ENCODE data around the gene EIF4B. TPM values are rescaled to one million over a fixed set of nuclear protein-coding genes. Genes with fewer than 3 reads are reported as not detected.

The EIF4B gene
- total and polyA plus RNA-seq, 2 of the 13 experiments (the other 11 are each of a cell fraction or from before 2014, with no cell fraction given), result 416 to 548 TPM

- TF ChIP-seq ZNF780A (CRISPR knock-in tag; IDR thresholded peaks at IDR 0.05) (no peak), ZNF382 (CRISPR knock-in tag; IDR thresholded peaks at IDR 0.05; ENCODE audit: borderline replicate concordance) (no peak), ZBTB38 (CRISPR knock-in tag; IDR thresholded peaks at IDR 0.05) (no peak; the same call in 1 of the 2 replicates), RCOR2 (CRISPR knock-in tag; IDR thresholded peaks at IDR 0.05) (no peak), ZFP82 (CRISPR knock-in tag; IDR thresholded peaks at IDR 0.05; ENCODE audit: borderline replicate concordance) (no peak), ZNF713 (CRISPR knock-in tag; IDR thresholded peaks at IDR 0.05) (no peak), KAT2B (IDR thresholded peaks at IDR 0.05; ENCODE audit: borderline replicate concordance, low read depth, low read length) (no peak), GLI4 (CRISPR knock-in tag; IDR thresholded peaks at IDR 0.05; ENCODE audit: borderline replicate concordance) (no peak), BCL3 (CRISPR knock-in tag; IDR thresholded peaks at IDR 0.05) (no peak), ZNF768 (CRISPR knock-in tag; IDR thresholded peaks at IDR 0.05) (peak; percentile 8; the same call in 1 of the 2 replicates), TIGD3 (CRISPR knock-in tag; IDR thresholded peaks at IDR 0.05; ENCODE audit: borderline replicate concordance) (no peak), ZNF850 (CRISPR knock-in tag; conservative IDR thresholded peaks at IDR 0.05) (no peak), ZNF597 (CRISPR knock-in tag; IDR thresholded peaks at IDR 0.05) (no peak), ATF2 (CRISPR knock-in tag; IDR thresholded peaks at IDR 0.05) (no peak), IKZF1 (IDR thresholded peaks at IDR 0.05) (no peak), AKNA (CRISPR knock-in tag; IDR thresholded peaks at IDR 0.05; ENCODE audit: borderline replicate concordance) (no peak), BRD4 (CRISPR knock-in tag; IDR thresholded peaks at IDR 0.05) (no peak), ZSCAN31 (CRISPR knock-in tag; IDR thresholded peaks at IDR 0.05; ENCODE audit: low read depth) (no peak), ZNF605 (CRISPR knock-in tag; IDR thresholded peaks at IDR 0.05) (no peak; the same call in 1 of the 2 replicates)
These were observed 40.5 kb downstream of the EIF4B start (continued) for GRCh38 chr12:53046655-53047220.
